Liver (tissue), 9 donors: Measurements from ENCODE around the gene NOSIP. TPM values are rescaled to one million over a fixed set of nuclear protein-coding genes. Genes with fewer than 3 reads are reported as not detected.
A peak's percentile ranks its signal among the peaks of the same experiment; 100 is the strongest.

ENCODE experiments used
- DNase-seq: peaks from one replicate; pipeline ENCODE4 v3.0.0-alpha.2; 2017; ENCODE audit warnings: low spot score
- H3K27ac ChIP-seq, 2 donors: one replicate each; pipeline ENCODE4 v1.7.0; 2013; ENCODE audit warnings: inconsistent platforms in 2 of 2, low read length in 2 of 2, control low read depth in 1 of 2, low read depth in 1 of 2, mild to moderate bottlenecking in 1 of 2
- H3K27me3 ChIP-seq, 4 donors: one replicate each; pipeline versions ENCODE4 v1.6.1 to v1.7.0; 2013; ENCODE audit warnings: low read length in 3 of 4, inconsistent platforms in 1 of 4, mild to moderate bottlenecking in 1 of 4, moderate library complexity in 1 of 4; ENCODE audit not compliant: control insufficient read depth in 4 of 4, insufficient read depth in 4 of 4
- H3K36me3 ChIP-seq, 4 donors: one replicate each; pipeline versions ENCODE4 v1.6.1 to v1.7.0; 2013; ENCODE audit warnings: low read length in 3 of 4, mild to moderate bottlenecking in 3 of 4, low read depth in 1 of 4, moderate library complexity in 1 of 4; ENCODE audit not compliant: control insufficient read depth in 4 of 4, insufficient read depth in 3 of 4
- H3K4me1 ChIP-seq, 4 donors: one replicate each; pipeline versions ENCODE4 v1.6.1 to v1.7.0; 2013; ENCODE audit warnings: low read length in 3 of 4, mild to moderate bottlenecking in 3 of 4, moderate library complexity in 1 of 4; ENCODE audit not compliant: control insufficient read depth in 4 of 4, insufficient read depth in 4 of 4
- H3K4me3 ChIP-seq, 3 donors: one replicate each; pipeline versions ENCODE4 v1.6.1 to v1.7.0; 2013; ENCODE audit warnings: low read length in 3 of 3, control low read depth in 1 of 3, low read depth in 1 of 3, mild to moderate bottlenecking in 1 of 3
- H3K9ac ChIP-seq, 2 donors: one replicate each; pipeline ENCODE4 v1.7.0; 2013; ENCODE audit warnings: low read length in 2 of 2, mild to moderate bottlenecking in 2 of 2, moderate library complexity in 2 of 2, control low read depth in 1 of 2, low read depth in 1 of 2
- H3K9me3 ChIP-seq, 4 donors: one replicate each; pipeline versions ENCODE4 v1.6.1 to v1.7.0; 2013; ENCODE audit warnings: low read length in 3 of 4; ENCODE audit not compliant: control insufficient read depth in 4 of 4
- ATF3 ChIP-seq: IDR thresholded peaks from 2 replicates; pipeline ENCODE4 v1.6.1; 2016; ENCODE audit warnings: antibody characterized with exemption
- CTCF ChIP-seq: fragments of 150-350 bp; IDR thresholded peaks from 2 replicates; pipeline ENCODE4 v1.5.1; 2017; ENCODE audit warnings: improper control_type of control experiment, low read depth, low read length; ENCODE audit not compliant: missing input control
- EGR1 ChIP-seq, 2 donors: IDR thresholded peaks; 2 replicates each; pipeline ENCODE4 v1.6.1; 2016 to 2018; ENCODE audit warnings: antibody characterized with exemption in 2 of 2, low read depth in 2 of 2
- FOXA1 ChIP-seq: IDR thresholded peaks from 2 replicates; pipeline ENCODE4 v1.6.1; 2016; ENCODE audit warnings: antibody characterized with exemption
- FOXA2 ChIP-seq: IDR thresholded peaks from 2 replicates; pipeline ENCODE4 v1.6.1; 2016; ENCODE audit warnings: antibody characterized with exemption
- HNF4A ChIP-seq, 2 donors: conservative IDR thresholded peaks; 2 replicates each; pipeline ENCODE4 v1.6.1; 2016; ENCODE audit warnings: antibody characterized with exemption in 2 of 2, mild to moderate bottlenecking in 2 of 2
- JUND ChIP-seq, 2 donors: IDR thresholded peaks; 2 replicates each; pipeline ENCODE4 v1.6.1; 2016; ENCODE audit warnings: antibody characterized with exemption in 2 of 2
- MAX ChIP-seq: IDR thresholded peaks from 2 replicates; pipeline ENCODE4 v1.6.1; 2016; ENCODE audit warnings: antibody characterized with exemption
- NR2F2 ChIP-seq: IDR thresholded peaks from 2 replicates; pipeline ENCODE4 v1.6.1; 2016; ENCODE audit warnings: antibody characterized with exemption
- RAD21 ChIP-seq, 2 donors: IDR thresholded peaks; 2 replicates each; pipeline ENCODE4 v1.6.1; 2016; ENCODE audit warnings: antibody characterized with exemption in 2 of 2, mild to moderate bottlenecking in 2 of 2
- RXRA ChIP-seq, 2 donors: IDR thresholded peaks; 2 replicates each; pipeline ENCODE4 v1.6.1; 2017 to 2018; ENCODE audit warnings: antibody characterized with exemption in 2 of 2, mild to moderate bottlenecking in 1 of 2
- SP1 ChIP-seq: IDR thresholded peaks from 2 replicates; pipeline ENCODE4 v1.6.1; 2018; ENCODE audit warnings: antibody characterized with exemption, mild to moderate bottlenecking
- TAF1 ChIP-seq: conservative IDR thresholded peaks from 2 replicates; pipeline ENCODE4 v1.6.1; 2016; ENCODE audit warnings: antibody characterized with exemption, mild to moderate bottlenecking
- YY1 ChIP-seq: IDR thresholded peaks from 2 replicates; pipeline ENCODE4 v1.6.1; 2016; ENCODE audit warnings: antibody characterized with exemption, mild to moderate bottlenecking
- ZBTB33 ChIP-seq: IDR thresholded peaks from 2 replicates; pipeline ENCODE4 v1.6.1; 2016; ENCODE audit warnings: antibody characterized with exemption
- WGBS: extraction: QIAGEN DNeasy Blood & Tissue Kit; methylation state at CpG from one replicate; pipeline ENCODE4 v1.1.7; 2013; 5-methylcytosine and 5-hydroxymethylcytosine counted together
- polyA plus RNA-seq, 2 donors: library from polyadenylated mRNA; stranded (reverse) in 1 of 2; unstranded in 1 of 2; fragments of 200-250 nt in 1 of 2; fragments of >200 nt in 1 of 2; fragmentation: Nextera tagmentation in 1 of 2; extraction: Ambion mirVana in 1 of 2; gene quantifications; one replicate each; pipeline versions ENCODE4 v1.2.1 to v1.2.3, GENCODE V29; 2013 to 2015
- total RNA-seq, 2 donors: library from RNA; depleted of rRNA; stranded (reverse); fragments of >200 nt; gene quantifications; one replicate each; pipeline ENCODE4 v1.2.3, GENCODE V29; 2014
- donor health status: healthy.
- donor health status: healthy.
- donor health status: healthy.
- donor health status: healthy.
- donor health status: healthy.

The NOSIP gene
- total and polyA plus RNA-seq, 4 donors, result 19.3 to 45.2 (median 30.5) TPM

GRCh38 chr19:49593233-49594113 lies 13.1 kb upstream of the NOSIP start:
- DNase-seq, result peak; percentile 95
- Histone ChIP-seq H3K9me3 (no peaks in the 10 kb centered on the region), H3K36me3 (peaks cover 0 to 20% (median 8%) of the 10 kb centered on the region in 4 donors), H3K4me3 (peak overlapping the region in 1 of 3 donors; percentile 95), H3K27me3 (no peaks in the 10 kb centered on the region), H3K4me1 (peaks cover 0 to 21% (median 15%) of the 10 kb centered on the region in 4 donors), H3K9ac (no peak overlapping the region), H3K27ac (peak overlapping the region; percentile 31 to 37)
- TF ChIP-seq NR2F2 (peak; percentile 15), RAD21 (IDR thresholded peaks at IDR 0.05) (no peak), SP1 (peak; percentile 70), TAF1 (no peak)
- WGBS, result 46% methylated on average over 27 of the region's 27 CpGs

- Histone ChIP-seq H3K4me3 (peak overlapping the region; percentile 54 to 95 (median 87)), H3K4me1 (peaks cover 0 to 21% (median 15%) of the 10 kb centered on the region in 4 donors), H3K9ac (no peak overlapping the region), H3K9me3 (no peaks in the 10 kb centered on the region), H3K27ac (peak overlapping the region; percentile 34 to 37), H3K27me3 (no peaks in the 10 kb centered on the region), H3K36me3 (peaks cover 0 to 15% (median 6%) of the 10 kb centered on the region in 4 donors)
- no peak for DNase-seq
- 32% methylated on average over 28 of the region's 28 CpGs for WGBS
- TF ChIP-seq RAD21 (IDR thresholded peaks at IDR 0.05), result no peak
- TF ChIP-seq NR2F2, result no peak
- no peak for TF ChIP-seq MAX
- TF ChIP-seq SP1, result no peak
- TF ChIP-seq FOXA2, result no peak
- TF ChIP-seq ZBTB33, result no peak
- TF ChIP-seq YY1, result no peak
- no peak for TF ChIP-seq ATF3
- TF ChIP-seq FOXA1, result no peak
- no peak for TF ChIP-seq JUND (IDR thresholded peaks at IDR 0.05)
- TF ChIP-seq EGR1 (IDR thresholded peaks at IDR 0.05; ENCODE audit: low read depth in 2 of 2), result no peak
- no peak for TF ChIP-seq CTCF
- no peak for TF ChIP-seq HNF4A (conservative IDR thresholded peaks at IDR 0.05)
- no peak for TF ChIP-seq RXRA (IDR thresholded peaks at IDR 0.05)
Measured at GRCh38 chr19:49592486-49593232, 12.3 kb upstream of the NOSIP start.
